ENCODE results near the gene AK2.

DNA sequence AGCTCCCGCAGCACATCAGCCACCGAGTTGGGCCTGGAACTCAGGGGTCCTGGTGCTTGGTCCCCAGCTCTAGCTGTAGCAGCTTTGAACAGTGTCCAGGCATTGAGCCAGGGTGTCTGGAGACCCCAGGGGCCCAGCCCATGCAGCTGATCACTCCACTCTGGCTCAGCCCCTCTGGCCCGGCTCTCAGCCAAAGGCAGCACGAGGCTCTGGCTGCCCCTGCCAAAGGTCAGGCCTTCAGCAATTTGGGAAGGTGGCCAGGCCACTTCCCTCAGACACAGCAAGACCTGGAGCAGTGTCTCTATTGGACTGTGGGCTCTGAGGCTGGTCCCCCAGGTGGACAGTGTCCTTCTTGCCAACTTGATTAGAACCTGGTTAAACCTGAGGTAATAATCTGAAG lies 37.7 kb downstream of the AK2 start:
- TF ChIP-seq, protein P1, sequence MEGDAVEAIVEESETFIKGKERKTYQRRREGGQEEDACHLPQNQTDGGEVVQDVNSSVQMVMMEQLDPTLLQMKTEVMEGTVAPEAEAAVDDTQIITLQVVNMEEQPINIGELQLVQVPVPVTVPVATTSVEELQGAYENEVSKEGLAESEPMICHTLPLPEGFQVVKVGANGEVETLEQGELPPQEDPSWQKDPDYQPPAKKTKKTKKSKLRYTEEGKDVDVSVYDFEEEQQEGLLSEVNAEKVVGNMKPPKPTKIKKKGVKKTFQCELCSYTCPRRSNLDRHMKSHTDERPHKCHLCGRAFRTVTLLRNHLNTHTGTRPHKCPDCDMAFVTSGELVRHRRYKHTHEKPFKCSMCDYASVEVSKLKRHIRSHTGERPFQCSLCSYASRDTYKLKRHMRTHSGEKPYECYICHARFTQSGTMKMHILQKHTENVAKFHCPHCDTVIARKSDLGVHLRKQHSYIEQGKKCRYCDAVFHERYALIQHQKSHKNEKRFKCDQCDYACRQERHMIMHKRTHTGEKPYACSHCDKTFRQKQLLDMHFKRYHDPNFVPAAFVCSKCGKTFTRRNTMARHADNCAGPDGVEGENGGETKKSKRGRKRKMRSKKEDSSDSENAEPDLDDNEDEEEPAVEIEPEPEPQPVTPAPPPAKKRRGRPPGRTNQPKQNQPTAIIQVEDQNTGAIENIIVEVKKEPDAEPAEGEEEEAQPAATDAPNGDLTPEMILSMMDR (IDR thresholded peaks at IDR 0.05) = no peak
- TF ChIP-seq POLR2A (IDR thresholded peaks at IDR 0.05) = no peak
- no peak for TF ChIP-seq EP300 (IDR thresholded peaks at IDR 0.05)
- no peak for TF ChIP-seq POLR2AphosphoS5 (IDR thresholded peaks at IDR 0.05)

All from sigmoid colon (tissue), 4 donors.